VCaP (cell line): ENCODE data around the gene FAM89B.
A peak's percentile ranks its signal among the peaks of the same experiment; 100 is the strongest.

Source experiments
- H3K27ac ChIP-seq: fragments of 450-650 bp; 2 replicates; pipeline ENCODE4 v1.5.1; 2017
- TF ChIP-seq, protein P1 (sequence below): fragments of 450-650 bp; conservative IDR thresholded peaks from 2 replicates; pipeline ENCODE4 v1.5.1; 2017; ENCODE audit warnings: mild to moderate bottlenecking, moderate library complexity

The FAM89B gene

DNA sequence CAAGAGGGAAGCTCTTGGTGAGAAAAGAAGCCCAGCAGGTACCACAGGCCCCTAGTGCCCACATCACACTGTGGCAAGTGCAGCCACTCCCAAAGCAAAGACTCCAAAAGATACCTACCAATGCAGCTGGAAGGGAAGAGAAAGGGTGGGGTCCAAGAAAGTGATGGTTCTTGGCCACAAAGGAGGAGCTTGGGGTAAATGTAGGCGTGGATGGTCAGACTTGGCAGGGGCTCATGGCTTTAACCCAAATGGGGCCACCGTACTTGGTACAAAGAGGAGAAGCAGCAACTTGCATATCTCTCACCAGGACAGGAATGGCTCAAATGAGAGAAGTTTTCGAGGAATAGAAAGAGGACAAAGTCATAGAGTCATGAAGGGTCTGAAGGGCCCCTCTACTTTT, 36.9 kb downstream of the FAM89B start:
- TF ChIP-seq, protein P1, sequence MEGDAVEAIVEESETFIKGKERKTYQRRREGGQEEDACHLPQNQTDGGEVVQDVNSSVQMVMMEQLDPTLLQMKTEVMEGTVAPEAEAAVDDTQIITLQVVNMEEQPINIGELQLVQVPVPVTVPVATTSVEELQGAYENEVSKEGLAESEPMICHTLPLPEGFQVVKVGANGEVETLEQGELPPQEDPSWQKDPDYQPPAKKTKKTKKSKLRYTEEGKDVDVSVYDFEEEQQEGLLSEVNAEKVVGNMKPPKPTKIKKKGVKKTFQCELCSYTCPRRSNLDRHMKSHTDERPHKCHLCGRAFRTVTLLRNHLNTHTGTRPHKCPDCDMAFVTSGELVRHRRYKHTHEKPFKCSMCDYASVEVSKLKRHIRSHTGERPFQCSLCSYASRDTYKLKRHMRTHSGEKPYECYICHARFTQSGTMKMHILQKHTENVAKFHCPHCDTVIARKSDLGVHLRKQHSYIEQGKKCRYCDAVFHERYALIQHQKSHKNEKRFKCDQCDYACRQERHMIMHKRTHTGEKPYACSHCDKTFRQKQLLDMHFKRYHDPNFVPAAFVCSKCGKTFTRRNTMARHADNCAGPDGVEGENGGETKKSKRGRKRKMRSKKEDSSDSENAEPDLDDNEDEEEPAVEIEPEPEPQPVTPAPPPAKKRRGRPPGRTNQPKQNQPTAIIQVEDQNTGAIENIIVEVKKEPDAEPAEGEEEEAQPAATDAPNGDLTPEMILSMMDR, result no peak
- H3K27ac ChIP-seq, result no peak overlapping the region

DNA sequence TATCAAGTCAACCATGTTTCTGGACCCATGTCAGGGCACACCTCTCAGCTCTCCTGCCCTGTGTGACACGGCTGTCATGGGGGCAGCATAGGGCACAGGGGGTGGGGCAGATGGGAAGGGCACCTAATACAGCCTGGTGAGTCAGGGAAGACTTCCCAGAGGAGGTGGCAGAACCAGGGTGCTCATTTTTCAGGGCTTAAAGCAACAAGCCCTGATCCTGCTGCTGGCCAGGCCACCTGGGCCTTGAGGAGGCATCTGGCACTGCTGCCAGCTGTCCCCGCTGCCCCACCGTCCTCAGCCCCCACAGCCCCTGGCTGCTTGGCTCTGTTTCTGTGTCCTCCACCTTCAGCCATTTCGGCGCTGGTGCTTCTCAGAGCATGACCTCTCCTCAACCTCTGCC, 37.3 kb downstream of the FAM89B start:
- H3K27ac ChIP-seq, result peak overlapping the region; percentile 99; the same call in 1 of the 2 replicates
- TF ChIP-seq, protein P1, result no peak

DNA sequence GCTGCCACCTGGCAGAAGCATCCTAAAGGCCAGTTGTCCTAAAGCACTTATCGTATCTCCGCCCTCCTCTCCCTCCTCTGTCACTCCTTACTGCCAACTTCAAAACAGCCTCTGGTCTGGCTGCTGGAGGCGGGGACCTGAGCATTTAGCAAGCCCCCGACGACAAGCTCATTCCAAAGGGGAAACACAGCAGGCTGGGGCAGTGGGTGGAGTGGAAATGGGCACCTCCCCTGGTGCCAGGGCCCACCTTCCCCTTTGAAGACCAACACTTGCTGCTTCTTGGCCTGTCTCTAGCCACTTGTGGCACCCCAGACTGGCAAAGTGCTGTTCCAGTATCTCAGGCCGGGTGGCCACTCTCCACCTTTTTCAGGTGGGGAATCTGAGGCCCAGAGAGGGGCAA, 38.1 kb downstream of the FAM89B start:
- H3K27ac ChIP-seq, result peak overlapping the region; percentile 99

DNA sequence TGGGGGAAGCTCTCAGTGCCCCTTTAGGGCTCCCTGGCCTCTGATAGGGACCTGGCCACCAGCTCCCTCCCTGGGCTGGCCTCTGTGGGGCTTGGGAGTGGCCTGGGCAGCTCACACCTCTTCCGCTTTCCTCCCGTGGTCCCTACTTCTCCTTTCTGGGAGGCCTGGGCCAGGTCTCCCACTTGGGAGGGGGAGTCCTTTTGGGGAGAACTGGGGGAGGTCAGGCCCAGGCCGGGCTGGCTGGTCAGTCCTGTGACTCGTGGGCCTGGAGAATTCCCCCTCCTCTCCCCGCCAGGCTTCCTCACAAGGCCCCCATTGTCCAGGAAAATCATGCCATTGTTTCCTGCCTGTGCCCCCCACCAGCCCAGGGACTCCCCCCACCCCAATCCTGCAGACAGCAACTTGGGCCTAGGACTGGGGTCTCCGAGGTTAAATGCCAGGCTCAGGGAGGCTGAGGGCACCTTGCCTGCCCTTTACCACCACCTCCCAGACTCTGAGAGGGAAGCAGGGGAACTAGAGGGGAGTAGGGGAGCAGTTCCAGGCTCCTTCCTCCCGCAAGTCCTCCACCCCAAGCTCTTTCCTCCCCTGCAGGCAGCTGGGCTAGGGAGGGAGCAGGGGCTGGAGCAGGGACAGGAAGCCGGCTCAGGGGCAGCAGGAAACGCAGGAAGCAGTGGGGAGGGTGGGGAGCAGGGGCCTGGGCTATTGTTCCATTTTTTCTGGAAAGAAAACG, 38.9 kb downstream of the FAM89B start:
- TF ChIP-seq, protein P1, result no peak
- peak overlapping the region; percentile 99 for H3K27ac ChIP-seq

More for the DNA sequence above, 38.1 kb downstream of the FAM89B start:
- TF ChIP-seq, protein P1, result no peak

DNA sequence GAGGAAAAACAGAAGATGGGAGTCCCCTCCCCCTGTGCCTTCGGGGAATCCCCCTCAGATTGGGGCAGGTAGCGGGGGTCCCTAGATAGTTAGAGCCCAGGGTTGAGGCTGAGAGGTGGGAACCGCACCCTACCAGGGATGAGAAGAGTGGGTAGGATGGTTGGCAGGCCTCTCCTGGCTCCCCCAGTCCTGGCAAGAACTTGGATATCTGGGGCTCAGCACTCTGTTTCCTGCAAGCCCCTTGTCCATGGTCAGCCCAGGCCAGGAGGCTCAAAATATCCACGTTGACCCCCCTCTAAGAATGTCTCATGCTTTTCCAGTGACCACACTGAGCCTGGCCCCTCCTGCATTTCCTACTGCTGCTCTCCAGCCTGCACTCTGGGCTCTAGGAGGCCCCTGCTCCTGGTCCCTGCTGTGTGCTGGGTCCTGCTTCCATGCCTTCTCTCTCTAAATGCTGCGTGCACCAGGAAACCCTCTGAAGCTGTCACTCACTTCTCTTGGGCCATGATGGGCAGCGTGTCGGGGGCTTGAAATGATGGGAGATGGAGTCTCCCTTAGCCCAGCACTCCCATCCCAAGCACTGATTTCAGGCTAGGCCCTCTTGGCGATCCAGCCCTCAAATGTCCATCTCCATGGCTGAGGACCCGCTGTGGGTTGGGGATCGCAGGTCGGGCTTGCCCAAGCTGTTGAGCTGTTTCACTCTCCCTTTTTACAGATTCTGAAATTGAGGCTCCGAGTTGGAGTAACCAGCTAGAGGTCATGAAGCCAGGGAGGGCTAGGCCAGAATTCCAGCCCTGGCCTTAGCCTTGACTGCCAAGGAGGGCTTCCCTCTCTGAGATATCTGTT, 39.6 kb downstream of the FAM89B start:
- TF ChIP-seq, protein P1, result no peak
- H3K27ac ChIP-seq, result peak overlapping the region; percentile 99

DNA sequence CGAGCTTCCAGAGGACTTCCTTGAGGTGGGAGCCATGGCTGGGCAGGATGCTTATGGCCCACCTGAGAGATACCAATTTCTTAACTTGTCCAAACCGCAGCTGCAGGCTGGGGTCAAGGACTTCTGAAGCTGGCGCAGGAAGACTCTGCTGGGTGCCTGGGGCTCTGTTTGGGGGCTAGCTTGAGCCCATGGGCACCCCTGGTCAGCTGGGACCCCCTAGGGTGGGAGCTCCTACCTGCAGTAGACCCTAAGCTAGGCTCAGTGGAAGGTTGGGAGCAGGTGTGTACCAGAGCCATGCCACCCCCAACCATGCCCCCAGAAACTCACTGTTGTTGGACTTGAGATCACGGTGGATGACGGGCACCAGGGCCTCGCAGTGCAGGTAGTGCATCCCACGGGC, 40.4 kb downstream of the FAM89B start:
- TF ChIP-seq, protein P1, result no peak
- H3K27ac ChIP-seq, result peak overlapping the region; percentile 99

DNA sequence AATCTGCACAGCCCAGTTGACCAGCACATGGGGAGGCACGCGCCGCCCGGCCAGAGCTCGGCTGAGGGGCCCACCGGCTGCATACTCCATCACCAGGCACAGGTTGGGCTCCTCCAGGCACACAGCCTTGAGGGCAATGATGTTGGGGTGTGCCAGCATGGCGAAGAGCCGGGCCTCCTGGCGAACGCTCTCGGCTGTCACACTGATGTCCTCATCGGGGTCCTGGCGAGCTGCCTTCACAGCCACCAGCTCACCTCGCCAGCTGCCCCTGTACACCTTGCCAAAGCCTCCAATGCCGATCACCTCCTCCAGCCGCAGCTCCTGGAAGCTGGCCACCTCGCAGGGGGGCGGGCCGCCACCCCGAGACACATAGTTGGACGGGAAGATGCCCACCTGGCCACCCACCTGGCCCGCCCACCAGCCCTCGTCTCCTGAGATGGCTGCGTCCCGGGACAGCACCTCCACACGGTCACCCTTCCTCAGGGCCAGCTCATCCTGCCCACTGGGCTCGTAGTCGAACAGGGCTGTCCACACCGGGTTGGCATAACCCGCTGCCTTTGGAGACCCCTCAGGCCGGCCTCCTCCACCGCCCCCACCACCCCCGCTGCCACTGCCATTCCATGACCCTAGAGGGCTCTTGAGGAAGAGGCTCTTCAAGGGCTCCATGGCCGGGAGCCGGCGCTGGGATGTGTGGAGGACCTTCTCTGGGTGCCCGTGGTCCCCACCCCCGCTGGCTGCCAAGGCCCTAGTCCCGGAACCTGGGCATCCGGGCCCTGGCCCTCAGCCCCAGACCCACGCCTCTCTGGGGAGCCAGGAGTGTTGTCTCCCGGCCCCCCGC, 41.0 kb downstream of the FAM89B start:
- H3K27ac ChIP-seq, result peak overlapping the region; percentile 99

More for the DNA sequence above, 41.0 kb downstream of the FAM89B start:
- TF ChIP-seq, protein P1, result 0 out of 2 replicates have a peak, but pooled peaks have one; percentile 24
